Measurements from ENCODE around the gene SNX25.

DNA sequence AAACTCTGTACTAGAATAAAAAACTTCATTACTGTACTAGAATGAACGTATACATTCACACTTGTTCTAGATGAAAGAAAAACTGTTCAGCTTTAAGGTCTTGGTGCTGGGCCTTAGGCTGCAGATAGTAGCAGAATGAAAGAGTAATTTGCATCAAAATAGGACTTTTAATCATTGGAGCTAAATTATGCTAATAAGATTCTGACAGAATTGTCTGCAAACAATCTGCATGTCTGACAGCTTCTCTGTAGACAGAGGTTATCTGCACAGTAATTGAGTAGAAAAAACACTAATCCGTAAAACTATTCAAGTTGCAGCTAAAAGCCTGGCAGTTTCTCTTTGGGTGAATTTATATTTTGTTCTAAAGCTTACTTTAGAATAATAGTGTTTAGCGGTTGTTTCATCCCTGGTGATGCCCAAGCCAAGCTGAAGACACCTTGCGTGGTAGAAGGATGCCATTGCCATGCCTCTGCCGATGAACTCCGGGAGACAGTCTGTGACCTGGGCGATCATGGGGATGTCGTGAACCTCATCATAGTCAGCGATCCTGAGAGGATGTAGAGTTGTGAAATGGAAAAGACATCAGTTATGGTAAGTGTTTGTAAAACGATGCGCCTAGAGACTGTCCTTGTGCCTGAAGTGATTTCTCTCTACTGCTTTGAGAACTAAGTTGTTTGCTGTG, 161.0 kb downstream of the SNX25 start:
- TF ChIP-seq CTCF (IDR thresholded peaks at IDR 0.05) (no peak), POLR2A (IDR thresholded peaks at IDR 0.05) (no peak)

Measured in Peyer's patch (tissue), 4 donors.